HG02973 (cell line): ENCODE results near the gene TNK1.

Experiments used
- ATAC-seq: cut with Tn5 transposase; IDR thresholded peaks from one replicate; pipeline ENCODE4 v1.9.1; 2021; ENCODE audit warnings: moderate library complexity; ENCODE audit not compliant: unreplicated experiment

The TNK1 gene

DNA sequence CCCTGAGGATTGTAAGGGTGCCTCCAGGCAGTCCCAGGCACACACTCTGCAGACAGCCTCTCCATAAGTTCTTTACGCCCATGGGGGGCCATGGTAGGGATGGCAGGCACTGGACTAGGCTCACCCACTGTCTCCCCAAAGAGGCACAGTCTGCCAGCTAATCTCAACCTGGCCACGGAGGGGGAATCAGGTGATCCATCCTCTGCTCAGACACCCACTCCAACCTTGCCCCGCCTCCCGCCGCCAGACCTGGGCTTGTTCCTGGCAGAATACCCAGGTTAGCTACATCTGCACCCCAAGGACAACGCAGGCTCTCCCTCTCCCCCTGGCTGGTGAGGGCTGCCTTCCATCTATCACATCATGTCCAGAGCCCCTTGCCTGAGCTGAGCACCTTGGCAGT lies 28.0 kb downstream of the TNK1 start:
- ATAC-seq = no peak

DNA sequence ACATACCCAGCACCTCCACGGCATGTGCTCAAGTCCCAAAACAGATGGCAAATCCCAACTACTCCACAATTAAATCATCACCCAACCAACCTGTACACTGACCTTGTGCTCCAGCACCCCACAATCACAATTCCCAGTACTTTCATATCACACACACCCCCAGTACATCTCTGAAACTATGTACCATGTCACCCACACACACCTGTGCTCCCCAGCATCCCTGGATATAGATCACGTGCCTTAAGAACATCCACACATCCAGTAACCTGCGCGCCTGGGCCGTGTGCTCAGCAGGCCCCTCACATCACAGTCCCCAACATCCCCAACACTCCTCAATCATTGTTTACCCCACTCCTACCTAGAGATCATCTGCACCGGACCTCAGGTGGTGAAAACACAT lies 28.8 kb downstream of the TNK1 start:
- no peak for ATAC-seq

DNA sequence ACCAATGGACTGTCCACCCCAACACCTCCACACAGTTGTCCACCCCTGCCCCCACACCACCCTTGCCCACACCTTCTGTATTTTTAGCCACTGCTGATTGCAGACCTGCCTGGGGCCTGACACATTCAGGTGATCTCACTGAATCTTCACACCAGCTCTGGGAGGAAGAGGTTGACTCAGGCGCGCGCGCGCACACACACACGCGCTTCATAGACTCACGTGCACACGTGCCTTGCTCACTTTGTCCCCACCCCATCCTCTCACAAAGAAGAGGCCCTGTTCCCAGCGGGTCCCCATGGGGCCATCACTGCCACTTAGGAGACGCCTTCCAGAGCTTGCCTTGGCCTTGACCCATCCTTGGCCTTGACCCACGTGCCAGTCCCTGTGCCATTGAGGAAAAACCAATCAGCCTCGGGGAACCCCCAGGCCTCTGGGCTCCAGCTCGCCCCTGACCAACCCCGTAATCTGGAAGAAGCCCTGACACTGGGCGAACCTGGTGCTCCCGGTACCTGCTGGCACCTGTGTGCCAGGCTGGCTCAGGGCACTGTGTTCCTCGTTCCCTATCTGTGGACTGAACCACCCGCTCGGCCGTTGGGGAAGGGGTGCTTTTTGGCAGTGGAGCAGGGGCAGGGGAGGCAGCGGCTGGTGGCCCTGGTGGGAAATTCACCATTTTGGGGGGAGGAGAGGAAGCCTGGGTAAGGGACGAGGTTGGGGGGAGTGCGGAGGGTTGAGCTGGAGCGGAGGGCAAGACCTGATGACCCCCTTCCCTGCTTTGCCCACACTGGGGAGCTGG lies 29.9 kb downstream of the TNK1 start:
- no peak for ATAC-seq

DNA sequence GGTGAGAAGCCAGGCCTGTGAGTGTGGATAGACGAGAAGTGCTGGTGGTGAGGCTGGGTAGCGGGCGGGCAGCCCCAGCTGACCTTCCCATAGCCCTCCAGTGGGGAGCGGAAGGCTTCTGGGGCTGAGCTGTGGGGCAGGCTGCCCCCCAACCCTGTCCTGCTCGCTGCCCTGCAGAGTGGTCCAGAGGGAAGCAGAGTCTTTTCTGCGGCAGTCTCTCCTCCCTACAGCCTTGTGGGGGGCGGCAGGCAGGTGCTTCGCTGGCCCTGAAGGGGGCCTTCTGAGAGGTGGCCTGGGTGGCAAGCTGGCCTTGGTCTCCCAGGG lies 30.5 kb downstream of the TNK1 start:
- ATAC-seq = no peak

DNA sequence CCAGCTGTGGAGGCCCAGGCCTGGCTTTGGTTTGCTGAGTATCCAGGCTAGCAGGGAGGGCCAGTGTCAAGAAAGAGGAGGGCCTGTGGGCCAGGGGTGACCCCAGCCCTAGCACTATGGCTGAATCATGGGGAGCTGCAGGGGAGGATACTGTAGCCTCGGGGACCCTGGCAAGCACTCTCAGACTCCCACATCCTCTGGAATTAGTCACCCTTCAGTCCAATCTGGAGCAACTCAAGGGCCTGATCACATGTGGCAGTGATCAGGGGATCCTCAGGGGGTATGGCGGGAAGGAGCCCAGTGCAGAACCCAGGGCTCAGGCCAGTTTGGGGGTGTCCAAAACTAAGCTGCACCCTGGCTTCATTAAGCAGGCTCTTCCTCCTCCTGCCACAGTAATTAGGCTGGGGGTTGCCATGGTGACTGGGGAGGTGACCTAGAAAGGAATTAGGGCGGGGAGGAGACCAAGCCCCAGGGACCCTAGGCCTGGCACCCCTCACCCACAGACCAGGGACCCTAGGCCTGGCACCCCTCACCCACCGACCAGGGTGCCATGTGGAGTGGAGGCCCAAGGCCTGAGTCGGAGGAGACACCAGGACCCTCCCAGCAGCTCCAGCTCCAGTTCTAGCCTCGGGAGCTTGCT lies 32.6 kb downstream of the TNK1 start:
- no peak for ATAC-seq

DNA sequence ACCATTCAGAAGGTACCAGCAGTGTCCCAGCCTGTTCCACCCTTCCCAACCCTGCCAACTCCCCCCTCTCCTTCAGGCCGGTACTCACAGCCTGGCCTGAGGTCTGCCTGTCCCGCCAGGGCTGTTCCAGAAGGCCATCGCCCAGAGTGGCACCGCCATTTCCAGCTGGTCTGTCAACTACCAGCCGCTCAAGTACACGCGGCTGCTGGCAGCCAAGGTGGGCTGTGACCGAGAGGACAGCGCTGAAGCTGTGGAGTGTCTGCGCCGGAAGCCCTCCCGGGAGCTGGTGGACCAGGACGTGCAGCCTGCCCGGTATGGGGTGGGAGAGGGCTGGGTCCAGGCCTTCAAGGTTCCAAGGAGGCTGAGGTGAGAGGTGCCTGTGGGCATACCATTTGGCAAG lies 33.9 kb downstream of the TNK1 start:
- no peak for ATAC-seq

DNA sequence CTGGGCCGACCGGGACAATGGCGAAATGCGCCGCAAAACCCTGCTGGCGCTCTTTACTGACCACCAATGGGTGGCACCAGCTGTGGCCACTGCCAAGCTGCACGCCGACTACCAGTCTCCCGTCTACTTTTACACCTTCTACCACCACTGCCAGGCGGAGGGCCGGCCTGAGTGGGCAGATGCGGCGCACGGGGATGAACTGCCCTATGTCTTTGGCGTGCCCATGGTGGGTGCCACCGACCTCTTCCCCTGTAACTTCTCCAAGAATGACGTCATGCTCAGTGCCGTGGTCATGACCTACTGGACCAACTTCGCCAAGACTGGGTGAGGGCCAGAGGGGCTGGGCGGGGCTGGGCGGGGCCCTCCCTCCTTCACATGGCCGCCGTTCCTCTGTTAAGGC lies 34.9 kb downstream of the TNK1 start:
- no peak for ATAC-seq

DNA sequence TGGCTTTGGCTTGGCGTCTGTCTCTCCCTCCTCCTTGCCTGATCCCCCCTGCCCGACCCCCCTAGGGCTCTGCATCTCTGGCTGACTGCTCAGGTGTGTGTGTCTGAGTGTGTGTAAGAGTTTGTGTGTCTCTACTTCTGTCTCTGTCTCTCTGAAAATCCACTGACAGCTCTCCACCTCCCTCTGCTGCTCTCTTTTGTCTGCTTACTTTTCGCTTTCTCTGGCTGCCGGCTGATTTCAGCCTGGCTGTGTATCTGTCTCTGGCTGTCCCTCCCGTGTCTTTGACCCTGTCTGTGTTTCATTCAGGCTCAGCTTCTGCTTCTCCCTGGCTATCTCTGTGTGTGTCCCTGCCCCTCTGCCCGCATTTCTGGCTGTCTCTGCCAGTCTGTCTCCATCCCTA lies 35.4 kb downstream of the TNK1 start:
- ATAC-seq = no peak

DNA sequence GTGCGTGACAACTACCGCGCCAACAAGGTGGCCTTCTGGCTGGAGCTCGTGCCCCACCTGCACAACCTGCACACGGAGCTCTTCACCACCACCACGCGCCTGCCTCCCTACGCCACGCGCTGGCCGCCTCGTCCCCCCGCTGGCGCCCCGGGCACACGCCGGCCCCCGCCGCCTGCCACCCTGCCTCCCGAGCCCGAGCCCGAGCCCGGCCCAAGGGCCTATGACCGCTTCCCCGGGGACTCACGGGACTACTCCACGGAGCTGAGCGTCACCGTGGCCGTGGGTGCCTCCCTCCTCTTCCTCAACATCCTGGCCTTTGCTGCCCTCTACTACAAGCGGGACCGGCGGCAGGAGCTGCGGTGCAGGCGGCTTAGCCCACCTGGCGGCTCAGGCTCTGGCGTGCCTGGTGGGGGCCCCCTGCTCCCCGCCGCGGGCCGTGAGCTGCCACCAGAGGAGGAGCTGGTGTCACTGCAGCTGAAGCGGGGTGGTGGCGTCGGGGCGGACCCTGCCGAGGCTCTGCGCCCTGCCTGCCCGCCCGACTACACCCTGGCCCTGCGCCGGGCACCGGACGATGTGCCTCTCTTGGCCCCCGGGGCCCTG lies 36.3 kb downstream of the TNK1 start:
- ATAC-seq = no peak

DNA sequence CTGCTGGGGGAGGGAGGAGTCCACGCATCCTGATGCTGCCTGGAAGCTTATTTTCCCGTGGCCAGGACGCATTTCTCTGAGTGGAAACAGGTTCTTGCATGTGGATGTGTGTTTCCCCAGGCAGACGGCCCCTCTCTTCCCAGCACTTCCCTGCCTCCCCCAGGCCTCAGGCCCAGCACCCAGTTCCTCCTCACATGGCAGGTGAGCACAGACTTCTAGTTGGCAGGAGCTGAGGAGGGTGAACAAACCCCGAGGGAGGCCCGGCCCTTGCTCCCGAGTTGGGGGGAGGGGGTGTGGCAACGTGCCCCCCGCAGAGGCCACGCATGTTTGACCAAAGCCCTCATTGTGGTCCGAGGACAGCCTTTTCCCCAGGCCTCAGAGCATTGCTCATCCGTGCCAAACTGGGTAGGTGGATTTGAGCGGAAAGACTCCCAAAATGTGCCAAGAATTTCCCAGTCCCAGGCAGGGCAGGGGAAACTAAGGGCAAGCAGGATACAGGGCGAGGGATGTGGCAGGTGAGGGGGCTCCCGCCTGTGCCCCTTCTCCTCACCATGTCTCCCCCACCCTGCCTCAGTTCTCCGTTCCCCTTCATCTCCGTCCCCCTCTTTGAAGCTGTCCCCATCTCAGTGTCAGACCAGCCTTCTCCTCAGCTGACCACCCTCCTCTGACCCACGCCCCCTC lies 37.7 kb downstream of the TNK1 start:
- ATAC-seq = no peak

DNA sequence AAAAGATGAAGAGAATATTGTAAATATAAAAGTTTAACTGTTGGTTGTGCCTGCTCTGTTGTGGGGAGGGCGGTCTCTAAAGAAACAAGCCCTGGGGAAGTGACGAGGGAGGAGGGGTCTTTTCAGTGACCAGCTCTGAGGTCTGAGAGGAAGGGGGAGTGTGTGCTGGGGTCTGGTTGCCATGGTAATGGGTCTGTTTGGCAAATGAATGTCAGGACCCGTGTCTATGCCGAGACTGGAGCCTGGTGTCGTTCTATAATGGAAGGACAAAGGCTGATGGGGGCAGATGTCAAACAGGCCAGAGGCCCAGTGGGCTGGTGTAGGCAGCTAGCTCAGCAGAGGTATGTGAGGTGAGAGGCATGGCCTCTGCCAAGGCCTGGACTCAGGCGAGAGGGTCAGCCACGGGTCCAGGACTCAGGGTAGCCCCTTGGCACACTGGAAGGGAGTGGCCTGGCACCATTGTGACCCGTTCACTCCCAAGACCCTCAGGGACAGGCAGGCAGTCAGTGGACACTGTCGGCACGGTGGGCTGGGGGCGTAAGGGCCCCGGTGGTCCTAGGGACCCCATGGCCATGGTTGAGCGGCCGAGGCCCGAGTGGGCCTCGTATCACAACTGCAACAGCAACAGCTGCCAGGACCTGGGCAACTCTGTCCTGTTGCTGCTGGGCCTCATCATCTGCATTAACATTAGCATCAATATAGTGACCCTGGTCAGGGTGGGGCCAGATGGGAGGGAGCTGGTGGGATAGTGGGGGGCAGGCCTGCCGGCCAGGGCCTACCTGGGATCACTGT lies 39.1 kb downstream of the TNK1 start, which contains the start of gene SPEM1:
Gene SPEM1 (plus strand): TSS at position 506 of the 792 bp plus-strand sequence. CDS start 61 bp downstream, at position 567.
- no peak for ATAC-seq

DNA sequence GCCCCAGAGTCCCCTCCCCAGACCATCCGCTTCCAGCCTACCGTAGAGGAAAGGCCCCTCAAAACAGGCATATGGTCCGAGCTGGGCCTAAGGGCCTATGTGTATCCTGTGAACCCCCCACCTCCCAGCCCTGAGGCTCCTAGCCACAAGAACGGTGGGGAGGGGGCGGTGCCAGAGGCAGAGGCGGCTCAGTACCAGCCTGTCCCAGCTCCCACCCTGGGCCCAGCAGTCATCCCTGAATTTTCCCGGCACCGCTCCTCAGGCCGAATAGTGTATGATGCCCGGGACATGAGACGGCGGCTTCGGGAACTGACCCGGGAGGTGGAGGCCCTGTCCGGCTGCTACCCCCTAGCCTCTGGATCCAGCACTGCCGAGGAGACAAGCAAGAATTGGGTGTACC lies 40.3 kb downstream of the TNK1 start:
- no peak for ATAC-seq

DNA sequence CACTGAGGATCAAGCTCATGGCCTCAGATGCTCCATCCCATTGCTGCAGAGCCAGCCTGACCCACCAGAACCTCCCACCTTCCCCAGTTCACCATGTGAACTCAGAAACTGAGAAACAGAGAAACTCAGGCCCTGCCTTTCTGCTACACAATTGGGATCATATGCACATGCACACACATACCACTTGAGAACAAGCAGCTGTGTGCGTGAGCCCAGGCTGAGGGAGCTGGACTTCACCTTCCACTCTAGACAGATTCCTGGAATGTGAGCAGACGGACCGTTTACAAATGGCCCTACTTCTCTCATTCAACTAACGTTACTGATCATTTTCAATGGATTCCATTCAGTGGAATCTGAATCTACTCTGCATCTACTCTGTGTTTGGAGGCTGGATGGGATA lies 42.8 kb downstream of the TNK1 start:
- ATAC-seq = no peak

DNA sequence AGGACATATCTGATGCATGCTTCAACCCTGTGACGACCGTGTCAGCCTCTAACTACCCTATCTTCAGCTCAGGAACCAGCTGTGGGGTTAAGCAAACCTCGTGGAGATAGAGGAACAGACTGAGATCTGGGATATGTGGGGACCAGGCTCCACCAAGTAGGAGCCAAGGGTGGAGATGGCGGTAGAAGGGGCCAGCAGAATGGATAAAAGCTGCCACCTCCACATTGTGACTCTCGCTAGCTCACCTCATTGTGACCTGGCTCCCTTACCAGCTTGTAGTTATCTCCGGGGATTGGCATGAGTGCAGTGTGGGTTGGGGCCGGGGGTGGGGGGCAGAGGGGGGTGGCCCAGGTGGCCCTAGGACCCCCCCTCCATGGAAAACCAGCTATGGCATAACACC lies 44.4 kb downstream of the TNK1 start, which contains the start of gene SPEM2:
Gene SPEM2 (plus strand): TSS at position 301 of the 400 bp plus-strand sequence. CDS start 73 bp downstream, at position 374.
- ATAC-seq = no peak

DNA sequence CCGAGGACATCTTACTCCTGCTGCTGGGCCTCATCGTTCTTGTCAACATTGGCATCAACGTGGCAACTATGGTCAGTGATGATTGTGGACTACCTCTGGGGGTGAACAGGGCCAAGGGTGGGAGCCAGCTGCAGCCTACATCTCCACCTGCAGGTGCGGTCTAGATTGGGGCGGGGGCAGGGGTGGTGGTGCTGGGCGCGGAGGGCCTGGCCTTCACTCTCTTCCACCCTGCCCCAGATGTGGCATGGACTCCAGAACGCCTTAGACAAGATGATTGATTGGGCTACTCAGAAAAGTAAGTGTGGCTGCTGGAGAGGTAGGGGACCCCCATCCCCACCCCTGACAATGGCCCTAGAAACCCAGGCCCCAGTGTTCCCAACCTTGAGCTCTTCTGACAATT lies 44.9 kb downstream of the TNK1 start:
- no peak for ATAC-seq

DNA sequence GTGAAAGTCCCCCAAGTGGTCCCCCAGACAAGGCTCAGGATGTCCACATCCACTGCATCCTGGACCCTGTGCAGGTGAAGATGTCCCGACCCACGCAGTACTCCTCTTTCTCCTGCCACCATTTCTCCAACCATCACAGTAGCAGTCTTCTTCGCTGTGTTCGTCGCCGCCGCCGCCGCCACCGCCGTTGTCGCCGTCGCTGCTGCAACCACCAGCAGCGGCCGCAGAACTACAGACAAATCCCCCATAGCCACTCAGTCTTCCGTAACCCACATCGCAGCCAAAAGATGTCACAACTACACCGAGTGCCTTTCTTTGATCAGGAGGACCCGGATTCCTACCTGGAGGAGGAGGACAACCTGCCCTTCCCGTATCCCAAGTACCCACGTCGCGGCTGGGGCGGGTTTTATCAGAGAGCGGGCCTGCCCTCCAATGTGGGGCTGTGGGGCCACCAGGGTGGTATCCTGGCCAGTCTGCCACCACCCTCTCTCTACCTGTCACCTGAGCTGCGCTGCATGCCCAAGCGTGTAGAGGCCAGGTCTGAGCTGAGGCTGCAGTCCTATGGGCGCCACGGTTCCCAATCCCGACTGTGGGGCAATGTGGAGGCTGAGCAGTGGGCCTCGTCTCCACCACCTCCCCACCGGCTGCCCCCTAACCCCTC lies 45.4 kb downstream of the TNK1 start:
- no peak for ATAC-seq

DNA sequence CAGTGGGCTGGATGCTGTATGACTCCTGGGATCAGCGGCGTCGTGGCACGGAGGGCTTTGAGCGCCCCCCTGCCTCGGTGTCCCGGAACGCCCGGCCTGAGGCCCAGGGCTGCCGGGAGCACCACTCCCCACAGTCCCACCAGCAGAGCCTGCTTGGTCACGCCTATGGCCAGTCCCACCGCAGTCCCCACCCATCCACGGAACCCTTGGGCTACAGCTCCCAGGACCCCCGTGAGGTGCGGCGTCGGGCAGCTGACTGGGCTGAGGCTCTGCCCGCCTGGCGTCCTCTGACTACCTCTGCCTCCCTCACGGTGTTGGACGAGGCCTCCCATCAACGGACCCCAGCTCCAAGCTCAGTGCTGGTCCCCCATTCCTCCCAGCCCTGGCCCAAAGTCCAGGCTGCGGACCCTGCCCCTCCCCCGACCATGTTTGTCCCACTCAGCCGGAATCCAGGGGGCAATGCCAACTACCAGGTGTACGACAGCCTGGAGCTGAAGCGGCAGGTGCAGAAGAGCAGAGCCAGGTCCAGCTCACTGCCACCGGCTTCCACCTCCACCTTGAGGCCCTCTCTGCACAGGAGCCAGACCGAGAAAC lies 46.1 kb downstream of the TNK1 start:
- ATAC-seq = no peak

DNA sequence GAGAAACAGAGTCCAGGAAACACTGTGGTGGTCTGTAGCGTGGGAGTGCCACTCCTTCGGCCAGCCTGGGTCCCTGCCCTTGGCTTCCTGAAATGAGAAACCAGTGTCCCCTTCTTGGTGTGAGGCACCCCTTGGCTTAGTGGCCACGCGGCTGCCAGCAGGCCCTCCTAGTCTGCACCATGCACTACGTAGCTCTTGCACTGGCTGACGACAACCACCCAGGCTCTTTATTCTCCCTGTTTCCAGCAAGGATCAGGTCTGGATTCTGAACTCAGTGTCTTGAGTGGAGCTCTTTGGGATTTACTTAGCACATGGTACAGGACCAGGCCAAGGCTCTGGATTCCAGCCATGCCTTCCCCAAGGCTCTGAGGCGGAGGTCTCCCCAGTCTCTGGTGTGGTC lies 46.7 kb downstream of the TNK1 start:
- ATAC-seq = no peak

DNA sequence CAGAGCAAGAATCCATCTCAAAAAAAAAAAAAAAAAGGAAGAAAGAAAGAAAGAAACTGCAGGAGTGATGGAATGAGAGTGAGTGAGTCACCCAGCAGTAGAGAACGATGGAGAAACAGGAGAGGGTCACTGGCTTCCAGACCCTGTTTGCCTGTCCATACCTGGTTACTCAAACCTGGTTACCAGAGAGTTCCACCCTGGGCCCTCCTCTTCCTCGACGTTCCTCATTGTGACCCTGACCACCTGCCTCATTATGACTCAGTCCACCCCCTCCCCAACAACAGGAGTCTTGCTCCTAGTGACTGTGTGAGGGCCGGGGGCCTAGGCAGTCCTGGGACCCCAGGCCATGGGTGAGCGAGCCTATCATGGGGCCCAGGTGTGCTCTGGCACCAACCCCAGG lies 47.7 kb downstream of the TNK1 start, which contains the start of gene SPEM3:
Gene SPEM3 (plus strand): TSS at position 301 of the 400 bp plus-strand sequence. CDS start 46 bp downstream, at position 347.
- ATAC-seq = no peak

DNA sequence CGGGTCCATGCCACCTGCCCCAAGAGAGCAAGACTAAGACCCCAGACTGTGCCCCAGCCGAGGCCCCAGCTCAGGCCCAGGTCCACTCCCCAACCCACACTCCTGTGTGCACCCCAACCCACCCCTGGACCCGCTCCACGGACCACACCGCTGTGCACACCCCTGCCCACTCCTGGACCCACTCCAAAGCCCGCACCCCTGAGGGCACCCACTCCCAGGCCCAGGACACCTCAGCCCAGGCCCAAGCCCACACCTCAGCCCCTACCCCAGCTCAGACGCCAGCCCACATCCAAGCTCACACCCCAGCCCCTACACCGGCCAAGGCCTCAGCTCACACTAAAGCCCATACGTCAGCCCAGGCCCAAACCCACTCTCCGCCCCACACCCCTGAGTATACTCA lies 48.8 kb downstream of the TNK1 start:
- no peak for ATAC-seq
